Body of pancreas (tissue), 4 donors: Measurements from ENCODE around the gene BBX. TPM values are rescaled to one million over a fixed set of nuclear protein-coding genes. Genes with fewer than 3 reads are reported as not detected.

Source experiments
- ATAC-seq: fragments of 150-250 bp; one replicate; pipeline ENCODE4 v1.9.1; 2016
- DNase-seq, 4 donors: peaks; one replicate each; pipeline ENCODE4 v3.0.0-alpha.2; 2019
- H3K27ac ChIP-seq, 4 donors: fragments of 200-600 bp; sonication (generic); 1 replicate in 3 of 4; 2 replicates in 1 of 4; pipeline versions ENCODE4 v1.5.1 to v1.6.1; 2016 to 2019; ENCODE audit warnings: mild to moderate bottlenecking in 1 of 4, mixed read lengths in 1 of 4, moderate library complexity in 1 of 4
- H3K27me3 ChIP-seq, 2 donors: fragments of 200-600 bp; sonication (generic); one replicate each; pipeline ENCODE4 v1.6.0; 2016; ENCODE audit warnings: mild to moderate bottlenecking in 1 of 2
- H3K36me3 ChIP-seq, 2 donors: fragments of 200-600 bp; sonication (generic); replicated peaks in 1 of 2; 2 replicates each; pipeline ENCODE4 v1.5.1; 2016; ENCODE audit warnings: low read depth in 2 of 2; ENCODE audit not compliant: insufficient read depth in 1 of 2
- H3K4me1 ChIP-seq: fragments of 200-600 bp; sonication (generic); one replicate; pipeline ENCODE4 v1.6.0; 2016
- H3K4me3 ChIP-seq, 2 donors: fragments of 200-600 bp; sonication (generic); 1 replicate in 1 of 2; 2 replicates in 1 of 2; pipeline ENCODE4 v1.5.1; 2016 to 2019
- H3K9me3 ChIP-seq, 3 donors: fragments of 200-600 bp; sonication (generic); 1 replicate in 2 of 3; 2 replicates in 1 of 3; pipeline ENCODE4 v1.5.1; 2016
- POLR2A ChIP-seq, 3 donors: fragments of 450-650 bp; IDR thresholded peaks; one replicate each; pipeline ENCODE4 v1.6.1; 2016; ENCODE audit warnings: antibody characterized with exemption in 3 of 3, mild to moderate bottlenecking in 2 of 3
- WGBS, 2 donors: methylation state at CpG; one replicate each; pipeline ENCODE4 v1.1.5; 2017; 5-methylcytosine and 5-hydroxymethylcytosine counted together
- intact Hi-C: fragments of 100-400 bp; cut with DNase I; formaldehyde crosslinking; loops from one replicate; pipeline ENCODE4 v1.15.1; 2023
- total RNA-seq, 2 donors: library from RNA; depleted of rRNA; stranded (reverse); fragments of >200 nt; gene quantifications; one replicate each; pipeline ENCODE4 v1.1.0, GENCODE V29; 2016
- TF ChIP-seq, protein P1 (sequence below), 7 experiments: fragments of 450-650 bp in 4 of 7; fragments of 200-600 bp in 3 of 7; sonication (generic) in 3 of 7; IDR thresholded peaks; one replicate each; pipeline ENCODE4 v1.5.1; 2016 to 2019; ENCODE audit warnings: antibody characterized with exemption in 7 of 7

BBX gene
- total RNA-seq, 2 donors from 2014 or later = 17.5 to 28.8 TPM

DNA sequence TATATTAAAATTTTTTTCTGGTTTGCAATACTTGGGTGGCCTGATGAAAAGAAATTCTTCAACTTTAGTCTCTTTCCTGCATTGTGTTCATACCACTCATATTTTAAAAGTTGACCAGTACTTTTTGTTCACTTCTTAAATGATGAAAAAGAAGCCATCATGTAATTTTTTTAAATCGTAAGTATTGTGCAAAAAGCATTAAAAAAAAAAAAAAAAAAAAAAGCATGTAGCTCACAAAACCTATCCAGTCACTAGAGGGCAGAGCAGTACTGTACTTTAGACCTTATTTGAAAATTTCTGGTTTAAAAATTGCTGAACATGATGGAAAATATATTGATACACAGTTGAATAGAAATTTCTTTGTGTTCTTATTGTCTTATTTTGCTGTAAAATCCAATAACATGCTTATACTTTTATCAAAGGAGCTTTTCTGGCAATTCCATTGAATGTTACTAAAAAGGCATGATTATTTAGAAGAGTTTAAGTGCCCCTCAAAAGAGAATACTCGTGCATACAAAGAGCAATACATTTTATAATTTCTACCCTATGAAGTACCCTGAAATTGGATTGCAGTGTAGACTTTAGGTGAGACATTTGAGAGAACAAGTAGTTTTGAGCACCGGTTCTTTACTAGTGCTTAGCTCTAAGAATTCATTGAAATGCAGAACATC, 137.7 kb downstream of the BBX start:
- intact Hi-C loops = no loop called here
- TF ChIP-seq, protein P1, sequence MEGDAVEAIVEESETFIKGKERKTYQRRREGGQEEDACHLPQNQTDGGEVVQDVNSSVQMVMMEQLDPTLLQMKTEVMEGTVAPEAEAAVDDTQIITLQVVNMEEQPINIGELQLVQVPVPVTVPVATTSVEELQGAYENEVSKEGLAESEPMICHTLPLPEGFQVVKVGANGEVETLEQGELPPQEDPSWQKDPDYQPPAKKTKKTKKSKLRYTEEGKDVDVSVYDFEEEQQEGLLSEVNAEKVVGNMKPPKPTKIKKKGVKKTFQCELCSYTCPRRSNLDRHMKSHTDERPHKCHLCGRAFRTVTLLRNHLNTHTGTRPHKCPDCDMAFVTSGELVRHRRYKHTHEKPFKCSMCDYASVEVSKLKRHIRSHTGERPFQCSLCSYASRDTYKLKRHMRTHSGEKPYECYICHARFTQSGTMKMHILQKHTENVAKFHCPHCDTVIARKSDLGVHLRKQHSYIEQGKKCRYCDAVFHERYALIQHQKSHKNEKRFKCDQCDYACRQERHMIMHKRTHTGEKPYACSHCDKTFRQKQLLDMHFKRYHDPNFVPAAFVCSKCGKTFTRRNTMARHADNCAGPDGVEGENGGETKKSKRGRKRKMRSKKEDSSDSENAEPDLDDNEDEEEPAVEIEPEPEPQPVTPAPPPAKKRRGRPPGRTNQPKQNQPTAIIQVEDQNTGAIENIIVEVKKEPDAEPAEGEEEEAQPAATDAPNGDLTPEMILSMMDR (IDR thresholded peaks at IDR 0.05) = peak; percentile 10 to 59 (median 43)
- no peak for TF ChIP-seq POLR2A (IDR thresholded peaks at IDR 0.05)
- H3K4me1 ChIP-seq = no peaks in the 10 kb centered on the region
- no peaks in the 10 kb centered on the region for H3K36me3 ChIP-seq
- no peaks in the 10 kb centered on the region for H3K9me3 ChIP-seq
- 67% methylated on average over 3 of the region's 3 CpGs for WGBS, 2 donors
- H3K27ac ChIP-seq = no peak overlapping the region
- no peaks in the 10 kb centered on the region for H3K27me3 ChIP-seq
- ATAC-seq (no peak), DNase-seq (no peak)
- no peak overlapping the region for H3K4me3 ChIP-seq

DNA sequence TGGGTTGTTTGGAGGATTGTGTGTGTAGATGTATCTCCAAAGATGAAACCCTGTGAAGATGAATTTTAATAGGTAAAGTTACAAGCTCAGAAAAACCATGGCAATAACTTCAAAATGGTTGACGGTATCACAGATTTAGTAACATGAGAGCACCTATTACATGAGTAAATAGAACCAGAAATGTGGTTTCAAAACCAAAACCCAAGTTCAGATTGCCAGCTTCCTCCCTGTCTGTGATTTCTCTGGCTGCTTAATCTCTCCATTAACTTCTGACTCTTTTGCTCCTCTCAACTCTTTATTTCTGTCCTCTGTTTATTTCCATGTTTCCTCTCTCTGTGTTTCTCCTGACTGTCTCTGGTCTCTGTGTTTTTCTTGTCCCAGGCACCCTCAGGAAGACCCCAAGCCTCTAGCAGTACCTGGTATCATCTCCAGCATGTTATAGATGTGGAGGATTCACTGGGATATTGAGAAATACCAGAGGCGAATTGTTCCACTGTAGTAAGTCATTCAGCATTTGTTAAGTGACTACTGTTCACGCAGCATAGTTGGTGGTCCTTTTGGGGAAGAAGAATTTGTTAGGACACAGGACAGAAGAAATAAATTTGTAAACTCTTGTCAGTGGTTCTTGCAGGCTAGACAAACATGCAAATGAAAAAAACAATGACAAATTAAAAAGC, 138.8 kb downstream of the BBX start:
- Histone ChIP-seq H3K4me1 (no peaks in the 10 kb centered on the region), H3K27me3 (no peaks in the 10 kb centered on the region), H3K27ac (peak overlapping the region in 1 of 4 donors; percentile 5), H3K36me3 (no peaks in the 10 kb centered on the region), H3K4me3 (no peak overlapping the region), H3K9me3 (no peaks in the 10 kb centered on the region)
- no peak for TF ChIP-seq POLR2A (IDR thresholded peaks at IDR 0.05)
- TF ChIP-seq, protein P1 (IDR thresholded peaks at IDR 0.05) = no peak
- 78 to 81% methylated on average over 3 of the region's 3 CpGs for WGBS, 2 donors
- ATAC-seq (no peak), DNase-seq (no peak)
- intact Hi-C loops = no loop called here

DNA sequence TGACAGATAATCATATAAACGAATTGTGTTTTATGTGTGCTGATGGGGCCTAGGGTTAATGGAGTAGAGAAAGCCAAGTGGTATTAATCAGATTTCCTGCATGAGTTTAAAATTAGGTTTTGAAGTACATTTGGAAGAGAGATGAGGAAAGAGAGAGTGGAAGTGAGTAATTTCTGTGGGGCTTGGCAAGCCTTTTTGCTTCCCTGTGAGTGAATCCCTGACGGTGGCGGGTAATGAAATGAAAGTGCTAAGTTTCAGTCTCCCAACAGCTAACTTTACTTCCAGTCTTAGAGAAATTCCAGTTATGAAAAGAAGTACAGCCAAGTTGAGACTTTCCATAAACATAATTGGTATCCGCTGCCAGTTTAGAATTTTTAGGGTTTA, 139.4 kb downstream of the BBX start:
- ATAC-seq = no peak
- intact Hi-C loops = no loop called here
- DNase-seq = peak in 1 of 4 donors; percentile 44
- no peaks in the 10 kb centered on the region for H3K36me3 ChIP-seq
- peak overlapping the region in 1 of 4 donors; percentile 5 for H3K27ac ChIP-seq
- TF ChIP-seq, protein P1 (IDR thresholded peaks at IDR 0.05) = no peak
- no peak for TF ChIP-seq POLR2A (IDR thresholded peaks at IDR 0.05)
- no peaks in the 10 kb centered on the region for H3K27me3 ChIP-seq
- no peak overlapping the region for H3K4me3 ChIP-seq
- WGBS, 2 donors = 69 to 78% methylated on average over 4 of the region's 4 CpGs
- no peaks in the 10 kb centered on the region for H3K9me3 ChIP-seq
- no peaks in the 10 kb centered on the region for H3K4me1 ChIP-seq

DNA sequence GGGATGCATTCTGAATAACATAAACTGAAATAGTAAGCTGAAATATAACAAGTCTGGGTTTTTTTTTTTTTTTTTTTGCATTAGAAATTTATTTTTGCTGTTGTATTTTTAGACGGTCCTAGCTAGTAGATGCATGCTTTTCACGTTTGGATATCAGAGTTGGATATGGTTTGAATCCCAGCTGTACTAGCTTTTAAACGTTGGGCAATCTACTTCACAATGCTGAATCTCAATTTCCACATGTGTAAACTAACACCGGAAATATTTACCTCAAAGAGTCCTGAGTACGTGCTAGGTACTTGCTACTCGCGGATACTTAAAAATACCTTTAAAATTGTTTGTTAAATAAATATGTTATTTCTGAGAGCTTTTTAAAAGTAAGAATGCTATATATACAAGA, 139.8 kb downstream of the BBX start:
- Histone ChIP-seq H3K27ac (no peak overlapping the region), H3K4me3 (no peak overlapping the region), H3K4me1 (no peaks in the 10 kb centered on the region), H3K36me3 (no peaks in the 10 kb centered on the region), H3K27me3 (no peaks in the 10 kb centered on the region), H3K9me3 (no peaks in the 10 kb centered on the region)
- no peak for ATAC-seq
- 66 to 74% methylated on average over 7 of the region's 7 CpGs for WGBS, 2 donors
- TF ChIP-seq POLR2A (IDR thresholded peaks at IDR 0.05) = no peak
- TF ChIP-seq, protein P1 (IDR thresholded peaks at IDR 0.05) = no peak
- intact Hi-C loops = no loop called here
- DNase-seq = no peak
